ENCODE results near the gene MYO7A. TPM values are rescaled to one million over a fixed set of nuclear protein-coding genes. Genes with fewer than 3 reads are reported as not detected.

The MYO7A gene
- total RNA-seq, 4 donors from 2014 or later: 0.15 to 4.0 (median 1.2) TPM

DNA sequence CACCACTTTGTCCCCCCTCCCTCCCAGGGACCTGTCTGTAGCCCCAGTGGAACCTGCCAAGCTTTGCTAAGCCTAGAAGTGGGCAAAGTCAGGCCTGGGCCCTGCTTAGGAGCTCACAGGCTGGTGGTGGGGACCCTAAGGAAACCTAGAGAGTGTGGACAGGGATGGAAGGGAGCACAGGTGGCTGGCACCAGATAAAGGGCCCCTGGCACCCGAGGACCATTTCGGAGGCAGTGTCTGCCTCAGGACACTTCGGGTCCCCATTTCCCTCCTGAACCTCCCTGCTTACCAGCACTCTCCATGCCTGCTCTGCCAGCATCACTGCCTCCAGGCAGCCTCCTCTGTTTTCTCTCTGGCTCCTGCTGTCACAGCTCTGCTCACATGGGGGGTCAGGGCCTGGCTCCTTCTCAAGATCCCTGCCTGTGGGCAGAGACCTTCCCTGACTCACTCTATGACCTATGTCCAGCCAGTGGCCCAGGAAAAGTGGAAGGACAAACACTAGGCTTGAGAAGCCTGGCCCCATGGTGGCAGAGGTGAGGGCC is 39.0 kb upstream of the MYO7A start:
- peak overlapping the region in 1 of 4 donors; percentile 69 for H3K27ac ChIP-seq
- no peak for TF ChIP-seq POLR2A (IDR thresholded peaks at IDR 0.05)
- TF ChIP-seq, protein P1, sequence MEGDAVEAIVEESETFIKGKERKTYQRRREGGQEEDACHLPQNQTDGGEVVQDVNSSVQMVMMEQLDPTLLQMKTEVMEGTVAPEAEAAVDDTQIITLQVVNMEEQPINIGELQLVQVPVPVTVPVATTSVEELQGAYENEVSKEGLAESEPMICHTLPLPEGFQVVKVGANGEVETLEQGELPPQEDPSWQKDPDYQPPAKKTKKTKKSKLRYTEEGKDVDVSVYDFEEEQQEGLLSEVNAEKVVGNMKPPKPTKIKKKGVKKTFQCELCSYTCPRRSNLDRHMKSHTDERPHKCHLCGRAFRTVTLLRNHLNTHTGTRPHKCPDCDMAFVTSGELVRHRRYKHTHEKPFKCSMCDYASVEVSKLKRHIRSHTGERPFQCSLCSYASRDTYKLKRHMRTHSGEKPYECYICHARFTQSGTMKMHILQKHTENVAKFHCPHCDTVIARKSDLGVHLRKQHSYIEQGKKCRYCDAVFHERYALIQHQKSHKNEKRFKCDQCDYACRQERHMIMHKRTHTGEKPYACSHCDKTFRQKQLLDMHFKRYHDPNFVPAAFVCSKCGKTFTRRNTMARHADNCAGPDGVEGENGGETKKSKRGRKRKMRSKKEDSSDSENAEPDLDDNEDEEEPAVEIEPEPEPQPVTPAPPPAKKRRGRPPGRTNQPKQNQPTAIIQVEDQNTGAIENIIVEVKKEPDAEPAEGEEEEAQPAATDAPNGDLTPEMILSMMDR (IDR thresholded peaks at IDR 0.05): no peak
- H3K4me3 ChIP-seq: no peak overlapping the region
- no peaks in the 10 kb centered on the region for H3K27me3 ChIP-seq
- H3K9me3 ChIP-seq: no peaks in the 10 kb centered on the region
- 80 to 88% methylated on average over 3 of the region's 3 CpGs for WGBS, 2 donors
- intact Hi-C loops (cut with DNase I): no loop called here
- H3K36me3 ChIP-seq: peaks cover 0 to 10% (median 0%) of the 10 kb centered on the region in 3 donors
- H3K4me1 ChIP-seq: peaks cover 11 to 58% (median 14%) of the 10 kb centered on the region in 3 donors
- no peak for DNase-seq

DNA sequence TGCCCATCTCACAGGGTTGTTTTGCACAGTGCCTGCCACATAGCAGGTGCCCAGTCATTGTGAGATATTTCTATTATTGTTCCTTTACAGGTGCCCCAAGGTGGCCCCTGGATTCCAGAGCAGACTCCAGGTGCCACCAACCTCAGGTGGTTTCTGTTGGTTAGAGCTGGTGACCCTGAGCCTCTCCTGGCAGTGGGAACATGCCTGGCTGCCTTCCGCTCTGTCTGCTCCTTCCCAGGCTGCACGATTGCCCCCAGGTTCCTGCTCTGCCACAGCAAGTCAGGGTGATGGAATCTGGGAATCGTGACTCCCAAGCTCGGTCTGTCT is 38.0 kb upstream of the MYO7A start:
- no peak for DNase-seq
- TF ChIP-seq, protein P1 (IDR thresholded peaks at IDR 0.05): no peak
- no peak for TF ChIP-seq POLR2A (IDR thresholded peaks at IDR 0.05)
- 60 to 100% methylated on average over 1 of the region's 4 CpGs for WGBS, 2 donors
- H3K36me3 ChIP-seq: peaks cover 0 to 16% (median 0%) of the 10 kb centered on the region in 3 donors
- peaks cover 11 to 55% (median 14%) of the 10 kb centered on the region in 3 donors for H3K4me1 ChIP-seq
- no peaks in the 10 kb centered on the region for H3K27me3 ChIP-seq
- no peak overlapping the region for H3K27ac ChIP-seq
- no peak overlapping the region for H3K4me3 ChIP-seq
- intact Hi-C loops (cut with DNase I): loop anchor here (2.0 kb wide), 1 partner anchor 41 kb away; no protein-coding TSS in a partner anchor
- H3K9me3 ChIP-seq: no peaks in the 10 kb centered on the region

- Histone ChIP-seq H3K9me3 (no peaks in the 10 kb centered on the region), H3K4me3 (no peak overlapping the region), H3K4me1 (peaks cover 11 to 55% (median 14%) of the 10 kb centered on the region in 3 donors), H3K27ac (no peak overlapping the region), H3K27me3 (no peaks in the 10 kb centered on the region), H3K36me3 (peaks cover 0 to 20% (median 0%) of the 10 kb centered on the region in 3 donors)
- WGBS, 2 donors: 20 to 43% methylated on average over 6 to 11 of the region's 13 CpGs
- intact Hi-C loops (cut with DNase I): loop anchor here (2.0 kb wide), 1 partner anchor 42 kb away; no protein-coding TSS in a partner anchor
- DNase-seq: no peak
- TF ChIP-seq POLR2A (IDR thresholded peaks at IDR 0.05): no peak
- TF ChIP-seq, protein P1 (IDR thresholded peaks at IDR 0.05): no peak
Observed at GRCh38 chr11:77090373-77091111, 37.5 kb upstream of the MYO7A start.

DNA sequence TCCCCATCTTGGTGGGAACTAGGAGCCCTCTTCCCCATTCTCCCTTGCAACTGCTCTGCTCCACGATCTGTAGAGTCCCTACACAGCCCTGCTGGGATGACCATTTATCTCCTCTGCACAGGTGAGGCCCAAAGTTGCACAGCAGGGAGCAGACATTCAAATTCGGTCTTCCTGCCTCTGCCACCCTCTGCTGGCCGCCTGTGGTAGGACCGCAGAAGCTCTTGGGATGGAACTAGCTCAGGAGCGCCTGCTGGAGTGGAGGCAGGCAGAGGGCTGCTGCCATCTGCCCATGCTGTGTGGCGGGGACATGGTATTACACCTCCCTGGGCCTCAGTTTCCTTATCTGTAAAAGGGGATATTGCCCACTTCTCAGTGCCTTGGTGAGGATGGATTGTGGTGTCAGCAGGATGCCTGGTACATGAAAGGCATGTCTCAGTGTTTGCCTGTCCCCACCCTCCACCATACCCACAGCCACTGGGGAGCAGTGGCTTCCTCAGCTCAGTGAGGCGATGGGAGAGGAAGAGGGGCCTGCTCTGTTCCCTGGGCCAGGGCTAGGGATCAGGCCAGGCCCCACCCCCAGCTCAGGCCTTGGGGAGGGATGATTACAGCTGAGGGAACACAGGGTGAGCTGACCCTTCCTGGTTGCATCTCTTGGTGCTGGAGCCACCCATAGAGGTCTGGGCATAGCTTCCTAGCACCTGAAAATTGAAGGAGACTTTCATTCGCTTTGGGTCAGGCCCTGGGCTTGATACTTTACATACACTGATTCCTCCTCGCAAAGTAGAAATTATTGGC is 36.7 kb upstream of the MYO7A start:
- H3K27me3 ChIP-seq: no peaks in the 10 kb centered on the region
- TF ChIP-seq, protein P1 (IDR thresholded peaks at IDR 0.05): peak in 5 of 6 experiments; percentile 91 to 96 (median 94)
- no peak for TF ChIP-seq POLR2A (IDR thresholded peaks at IDR 0.05)
- no peak overlapping the region for H3K4me3 ChIP-seq
- no peak for DNase-seq
- intact Hi-C loops (cut with DNase I): loop anchor here (2.0 kb wide), 1 partner anchor 43 kb away; no protein-coding TSS in a partner anchor
- H3K4me1 ChIP-seq: peaks cover 11 to 53% (median 14%) of the 10 kb centered on the region in 3 donors
- peaks cover 0 to 24% (median 0%) of the 10 kb centered on the region in 3 donors for H3K36me3 ChIP-seq
- WGBS, 2 donors: 27 to 28% methylated on average over 3 to 8 of the region's 9 CpGs
- no peak overlapping the region for H3K27ac ChIP-seq
- no peaks in the 10 kb centered on the region for H3K9me3 ChIP-seq
